GM23338 (cell line): Measurements from ENCODE around the gene HDAC5. TPM values are rescaled to one million over a fixed set of nuclear protein-coding genes. Genes with fewer than 3 reads are reported as not detected.

Experiments
- ATAC-seq: fragments of 200-7000 bp; cut with Tn5 transposase; 3 replicates; pipeline ENCODE4 v1.9.1; 2020
- DNase-seq: peaks from one replicate; pipeline ENCODE4 v3.0.0-alpha.2; 2015; ENCODE audit warnings: low spot score
- H2AFZ ChIP-seq: fragments of 200-600 bp; sonication (generic); 2 replicates; pipeline ENCODE4 v1.8.0; 2016; ENCODE audit warnings: antibody characterized with exemption, mild to moderate bottlenecking, moderate library complexity
- H3F3A ChIP-seq: fragments of 200-600 bp; sonication (generic); replicated peaks from 2 replicates; pipeline ENCODE4 v1.8.0; 2017; ENCODE audit warnings: antibody characterized with exemption, mixed run types, low read depth
- H3K27ac ChIP-seq: fragments of 200-600 bp; sonication (generic); 2 replicates; pipeline ENCODE4 v1.6.1; 2016; ENCODE audit warnings: low read depth
- H3K27me3 ChIP-seq: fragments of 200-600 bp; sonication (generic); 2 replicates; pipeline ENCODE4 v1.8.0; 2016; ENCODE audit warnings: mild to moderate bottlenecking, mixed run types, moderate library complexity; ENCODE audit not compliant: insufficient read depth
- H3K36me3 ChIP-seq: fragments of 200-600 bp; sonication (generic); 2 replicates; pipeline ENCODE4 v1.8.0; 2016; ENCODE audit warnings: mild to moderate bottlenecking; ENCODE audit not compliant: insufficient read depth
- H3K4me1 ChIP-seq: fragments of 200-600 bp; sonication (generic); 2 replicates; pipeline ENCODE4 v1.8.0; 2016; ENCODE audit warnings: mild to moderate bottlenecking, moderate library complexity; ENCODE audit not compliant: insufficient read depth
- H3K4me2 ChIP-seq: fragments of 200-600 bp; sonication (generic); 2 replicates; pipeline ENCODE4 v1.7.1; 2017; ENCODE audit warnings: mixed run types
- H3K4me3 ChIP-seq: fragments of 200-600 bp; sonication (generic); 2 replicates; pipeline ENCODE4 v1.6.1; 2016; ENCODE audit warnings: mixed run types
- H3K79me2 ChIP-seq: fragments of 200-600 bp; sonication (generic); replicated peaks from 2 replicates; pipeline ENCODE4 v1.8.0; 2017; ENCODE audit warnings: mild to moderate bottlenecking; ENCODE audit not compliant: insufficient read depth
- H3K9me2 ChIP-seq: fragments of 200-600 bp; sonication (generic); 2 replicates; pipeline ENCODE4 v1.8.0; 2017; ENCODE audit not compliant: insufficient read depth
- H4K20me1 ChIP-seq: fragments of 200-600 bp; sonication (generic); replicated peaks from 2 replicates; pipeline ENCODE4 v1.8.0; 2017; ENCODE audit warnings: mild to moderate bottlenecking; ENCODE audit not compliant: insufficient read depth
- H3K27ac Mint-ChIP-seq: 2 replicates; pipeline ENCODE4 v1.8.0; 2020; ENCODE audit warnings: inconsistent platforms, mild to moderate bottlenecking, moderate library complexity, mixed read lengths
- H3K27me3 Mint-ChIP-seq: 3 replicates; pipeline ENCODE4 v1.8.0; 2022; ENCODE audit warnings: low read depth, mild to moderate bottlenecking, moderate library complexity, mixed read lengths, inconsistent platforms; ENCODE audit not compliant: insufficient read depth, poor library complexity
- H3K36me3 Mint-ChIP-seq: 3 replicates; pipeline ENCODE4 v1.8.0; 2021; ENCODE audit warnings: low read depth, mild to moderate bottlenecking, inconsistent platforms, moderate library complexity, mixed read lengths
- H3K4me1 Mint-ChIP-seq: 3 replicates; pipeline ENCODE4 v1.8.0; 2020; ENCODE audit warnings: mild to moderate bottlenecking, inconsistent platforms, mixed read lengths
- H3K4me3 Mint-ChIP-seq: 3 replicates; pipeline ENCODE4 v1.8.0; 2021; ENCODE audit warnings: moderate library complexity, mild to moderate bottlenecking, inconsistent platforms, mixed read lengths
- H3K9me3 Mint-ChIP-seq: 3 replicates; pipeline ENCODE4 v1.8.0; 2020; ENCODE audit warnings: moderate library complexity, mild to moderate bottlenecking, inconsistent platforms, mixed read lengths
- CREB1 ChIP-seq: fragments of 250-450 bp; sonication (Bioruptor Pico); IDR thresholded peaks from 2 replicates; pipeline ENCODE4 v1.5.0; 2020; ENCODE audit warnings: low read depth, mild to moderate bottlenecking, moderate library complexity
- CTCF ChIP-seq, 2 experiments: fragments of 200-600 bp in 1 of 2; sonication (generic) in 1 of 2; conservative IDR thresholded peaks; 2 replicates each; pipeline versions ENCODE4 v1.5.1 to v1.6.1; 2016 to 2017; ENCODE audit warnings: antibody characterized with exemption in 2 of 2, low read depth in 2 of 2, mild to moderate bottlenecking in 2 of 2, moderate library complexity in 1 of 2
- ETS1 ChIP-seq: IDR thresholded peaks from 2 replicates; pipeline ENCODE4 v1.6.1; 2016; ENCODE audit warnings: antibody characterized with exemption
- EZH2 ChIP-seq: fragments of 200-600 bp; sonication (generic); IDR thresholded peaks from one replicate; pipeline ENCODE4 v1.8.0; 2017; ENCODE audit warnings: antibody characterized with exemption, mild to moderate bottlenecking, low read depth; ENCODE audit not compliant: unreplicated experiment
- EZH2phosphoT487 ChIP-seq: fragments of 200-600 bp; sonication (generic); IDR thresholded peaks from one replicate; pipeline ENCODE4 v1.8.1; 2018; ENCODE audit warnings: antibody characterized with exemption; ENCODE audit not compliant: unreplicated experiment
- JUNB ChIP-seq: IDR thresholded peaks from one replicate; pipeline ENCODE4 v1.6.1; 2016; ENCODE audit warnings: antibody characterized with exemption; ENCODE audit not compliant: unreplicated experiment
- NANOG ChIP-seq: IDR thresholded peaks from 2 replicates; pipeline ENCODE4 v1.6.1; 2016; ENCODE audit warnings: antibody characterized with exemption, borderline replicate concordance
- POLR2AphosphoS5 ChIP-seq: IDR thresholded peaks from 2 replicates; pipeline ENCODE4 v1.6.1; 2016; ENCODE audit warnings: antibody characterized with exemption, low read depth
- REST ChIP-seq: IDR thresholded peaks from one replicate; pipeline ENCODE4 v1.6.1; 2018; ENCODE audit warnings: antibody characterized with exemption; ENCODE audit not compliant: unreplicated experiment
- STAT1 ChIP-seq: IDR thresholded peaks from one replicate; pipeline ENCODE4 v1.6.1; 2016; ENCODE audit warnings: antibody characterized with exemption; ENCODE audit not compliant: unreplicated experiment
- ZNF114 ChIP-seq: fragments of 250-450 bp; sonication (Bioruptor Pico); IDR thresholded peaks from 2 replicates; pipeline ENCODE4 v1.5.0; 2020; ENCODE audit warnings: mild to moderate bottlenecking, moderate library complexity
- ZNF331 ChIP-seq: fragments of 250-450 bp; sonication (Bioruptor Pico); IDR thresholded peaks from 2 replicates; pipeline ENCODE4 v1.5.0; 2020; ENCODE audit warnings: low read depth, mild to moderate bottlenecking, moderate library complexity
- ZNF462 ChIP-seq: fragments of 250-450 bp; sonication (Bioruptor Pico); IDR thresholded peaks from 2 replicates; pipeline ENCODE4 v1.5.0; 2020; ENCODE audit warnings: mild to moderate bottlenecking, moderate library complexity
- polyA plus RNA-seq: library from polyadenylated mRNA; unstranded; fragments of >200 nt; fragmentation: Nextera tagmentation; extraction: Ambion mirVana; gene quantifications from 2 replicates; pipeline ENCODE4 v1.2.1, GENCODE V29; 2016
- total RNA-seq: library from RNA; depleted of rRNA; stranded (reverse); fragments of >200 nt; shearing (Covaris generic); gene quantifications from 2 replicates; pipeline ENCODE4 v1.2.3, GENCODE V29; 2014

The HDAC5 gene
- total and polyA plus RNA-seq, 2 experiments from 2014 or later = 16.9 to 71.1 TPM

- Histone ChIP-seq H3K27ac (no peak overlapping the region), H3K4me3 (no peak overlapping the region), H4K20me1 (no peaks in the 10 kb centered on the region), H3K36me3 (no peaks in the 10 kb centered on the region), H3K4me2 (no peak overlapping the region), H2AFZ (no peak overlapping the region), H3K4me1 (peaks cover under 1% of the 10 kb centered on the region; the same call in 1 of the 2 replicates), H3K9me2 (no peaks in the 10 kb centered on the region), H3K79me2 (no peaks in the 10 kb centered on the region), H3F3A (0 out of 2 replicates have a peak, but pooled peaks cover 1% of the 10 kb centered on the region), H3K27me3 (no peaks in the 10 kb centered on the region)
- peaks cover 7% of the 10 kb centered on the region for H3K27me3 Mint-ChIP-seq
- no peak overlapping the region for H3K4me3 Mint-ChIP-seq
- peaks cover under 1% of the 10 kb centered on the region for H3K4me1 Mint-ChIP-seq
- DNase-seq (no peak), ATAC-seq (no peak)
- H3K36me3 Mint-ChIP-seq = 0 out of 3 replicates have a peak, but pooled peaks cover under 1% of the 10 kb centered on the region
- TF ChIP-seq CTCF (conservative IDR thresholded peaks at IDR 0.05; ENCODE audit: low read depth in 2 of 2) (no peak), EZH2phosphoT487 (no peak), STAT1 (no peak), NANOG (no peak), EZH2 (no peak), ZNF331 (CRISPR knock-in tag) (no peak), ZNF114 (CRISPR knock-in tag) (no peak), JUNB (no peak), ZNF462 (no peak), CREB1 (CRISPR knock-in tag) (no peak), ETS1 (no peak), REST (no peak), POLR2AphosphoS5 (no peak)
- H3K9me3 Mint-ChIP-seq = no peaks in the 10 kb centered on the region
- no peak overlapping the region for H3K27ac Mint-ChIP-seq
Measured at GRCh38 chr17:44132275-44132821, 8.9 kb upstream of the HDAC5 start.
